Measurements from ENCODE around the gene ATP5IF1.

Gene ATP5IF1

DNA sequence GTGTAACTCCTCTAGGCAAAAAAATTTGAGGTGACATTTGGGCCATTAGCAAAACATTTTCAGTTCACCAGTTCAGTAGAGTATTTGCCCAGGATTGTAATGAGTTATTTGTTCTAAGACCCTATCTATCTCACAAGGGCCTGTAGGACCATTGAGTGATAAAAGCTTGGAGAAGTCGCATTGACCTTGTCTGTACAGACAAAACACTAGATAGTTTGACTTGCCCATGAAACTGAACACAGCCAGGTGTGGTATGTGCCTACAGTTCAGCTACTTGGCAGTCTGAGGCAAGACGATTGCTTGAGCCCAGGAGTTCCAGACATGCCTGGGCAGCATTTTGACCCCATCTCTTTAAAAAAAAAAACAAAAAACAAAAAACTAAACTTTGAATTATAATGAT, 3.1 kb downstream of the ATP5IF1 start:
- H3K4me3 ChIP-seq (ENCODE audit: low read depth, low read length), result no peak overlapping the region
- TF ChIP-seq, protein P1, sequence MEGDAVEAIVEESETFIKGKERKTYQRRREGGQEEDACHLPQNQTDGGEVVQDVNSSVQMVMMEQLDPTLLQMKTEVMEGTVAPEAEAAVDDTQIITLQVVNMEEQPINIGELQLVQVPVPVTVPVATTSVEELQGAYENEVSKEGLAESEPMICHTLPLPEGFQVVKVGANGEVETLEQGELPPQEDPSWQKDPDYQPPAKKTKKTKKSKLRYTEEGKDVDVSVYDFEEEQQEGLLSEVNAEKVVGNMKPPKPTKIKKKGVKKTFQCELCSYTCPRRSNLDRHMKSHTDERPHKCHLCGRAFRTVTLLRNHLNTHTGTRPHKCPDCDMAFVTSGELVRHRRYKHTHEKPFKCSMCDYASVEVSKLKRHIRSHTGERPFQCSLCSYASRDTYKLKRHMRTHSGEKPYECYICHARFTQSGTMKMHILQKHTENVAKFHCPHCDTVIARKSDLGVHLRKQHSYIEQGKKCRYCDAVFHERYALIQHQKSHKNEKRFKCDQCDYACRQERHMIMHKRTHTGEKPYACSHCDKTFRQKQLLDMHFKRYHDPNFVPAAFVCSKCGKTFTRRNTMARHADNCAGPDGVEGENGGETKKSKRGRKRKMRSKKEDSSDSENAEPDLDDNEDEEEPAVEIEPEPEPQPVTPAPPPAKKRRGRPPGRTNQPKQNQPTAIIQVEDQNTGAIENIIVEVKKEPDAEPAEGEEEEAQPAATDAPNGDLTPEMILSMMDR (IDR thresholded peaks at IDR 0.05; ENCODE audit: low read depth, low read length), result no peak

DNA sequence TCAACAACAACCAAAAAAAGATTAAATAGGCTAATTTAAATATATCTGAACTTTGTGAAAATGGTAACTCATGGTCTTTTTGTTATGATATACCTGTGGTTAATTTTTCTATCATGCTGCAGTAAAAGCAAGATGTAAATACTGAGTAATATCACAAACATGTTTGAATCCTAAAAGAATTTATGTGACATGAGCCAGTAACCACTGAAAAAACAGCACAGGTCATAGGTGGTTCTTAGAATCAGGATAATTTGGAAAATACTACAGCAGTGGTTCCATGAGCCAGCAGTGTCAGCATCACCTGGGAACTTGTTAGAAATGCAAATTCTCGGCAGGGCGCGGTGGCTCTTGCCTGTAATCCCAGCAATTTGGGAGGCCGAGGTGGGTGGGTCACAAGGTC, 4.1 kb downstream of the ATP5IF1 start:
- TF ChIP-seq, protein P1 (IDR thresholded peaks at IDR 0.05; ENCODE audit: low read depth, low read length), result no peak
- no peak overlapping the region for H3K4me3 ChIP-seq (ENCODE audit: low read depth, low read length)

GRCh38 chr1:28241638-28242241, 5.8 kb downstream of the ATP5IF1 start:
- no peak overlapping the region for H3K4me3 ChIP-seq (ENCODE audit: low read depth, low read length)
- TF ChIP-seq, protein P1 (IDR thresholded peaks at IDR 0.05; ENCODE audit: low read depth, low read length), result no peak

DNA sequence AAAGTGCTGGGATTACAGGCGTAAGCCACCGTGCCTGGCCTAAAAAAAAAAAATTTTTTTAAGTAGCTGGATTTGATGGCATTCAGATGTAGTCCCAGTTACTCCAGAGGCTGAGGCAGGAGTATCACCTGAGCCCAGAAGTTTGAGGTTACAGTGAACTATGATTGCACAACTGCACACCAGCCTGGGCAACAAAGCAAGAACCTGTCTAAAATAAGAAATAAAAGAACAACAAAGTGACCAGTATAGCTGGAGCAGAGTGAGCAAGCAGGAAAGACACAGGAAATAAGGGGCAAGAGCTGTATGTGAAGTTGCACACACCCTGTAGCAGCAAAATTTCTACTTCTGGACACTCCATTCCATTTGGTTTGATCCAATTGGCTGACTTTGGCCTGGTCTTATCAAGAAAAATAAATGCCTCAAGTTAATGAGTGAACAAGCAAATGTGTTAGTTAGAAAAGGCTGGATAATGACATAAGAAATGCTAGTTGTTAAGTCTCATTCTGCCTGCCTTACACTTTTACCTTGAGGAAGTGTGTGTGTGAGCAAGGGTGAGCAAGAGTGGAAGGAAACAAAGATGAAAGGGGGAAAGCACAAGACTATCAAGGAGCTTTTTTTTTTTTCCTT, 7.9 kb downstream of the ATP5IF1 start:
- TF ChIP-seq, protein P1 (IDR thresholded peaks at IDR 0.05; ENCODE audit: low read depth, low read length), result no peak
- H3K4me3 ChIP-seq (ENCODE audit: low read depth, low read length), result no peak overlapping the region

- TF ChIP-seq, protein P1 (IDR thresholded peaks at IDR 0.05; ENCODE audit: low read depth, low read length), result no peak
- no peak overlapping the region for H3K4me3 ChIP-seq (ENCODE audit: low read depth, low read length)
Measured at GRCh38 chr1:28244549-28245251, 8.8 kb downstream of the ATP5IF1 start.

GRCh38 chr1:28246427-28246832, 10.5 kb downstream of the ATP5IF1 start:
- peak overlapping the region; percentile 72 for H3K4me3 ChIP-seq (ENCODE audit: low read depth, low read length)

More at GRCh38 chr1:28246427-28246832, 10.5 kb downstream of the ATP5IF1 start:
- TF ChIP-seq, protein P1 (IDR thresholded peaks at IDR 0.05; ENCODE audit: low read depth, low read length), result no peak

Data from WI38 (cell line).